ENCODE results near the gene DBN1.

DNA sequence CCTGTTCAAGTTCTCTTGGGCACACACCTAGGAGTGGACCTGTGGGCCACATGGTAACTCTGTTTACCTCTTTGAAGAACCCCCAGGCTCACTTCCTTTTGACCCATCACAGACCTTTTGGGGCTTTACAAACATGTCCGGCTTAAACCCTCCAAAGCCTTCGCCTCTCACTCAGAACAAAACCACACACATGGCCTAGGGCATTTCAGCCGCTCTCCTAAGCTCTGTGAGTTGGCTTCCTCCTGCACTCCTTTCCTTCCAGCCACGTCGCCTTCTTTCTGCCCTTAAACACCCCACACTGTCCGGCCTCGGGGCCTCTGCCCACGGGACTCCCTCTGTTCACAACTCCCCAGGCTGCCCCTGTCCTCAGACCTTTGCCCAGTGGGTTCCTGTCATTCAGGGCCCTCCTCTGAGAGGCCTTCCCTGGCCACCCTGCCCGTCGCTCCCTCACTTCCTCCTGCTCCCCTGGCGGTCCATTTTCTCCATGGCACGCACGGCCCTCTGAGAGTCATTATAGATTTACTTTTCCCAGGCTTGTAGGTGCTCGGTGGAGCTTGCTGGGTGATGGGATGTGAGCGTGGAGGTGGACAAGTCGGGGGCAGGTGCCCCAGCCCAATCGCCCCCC, 34.3 kb upstream of the DBN1 start:
- TF ChIP-seq, protein P1, sequence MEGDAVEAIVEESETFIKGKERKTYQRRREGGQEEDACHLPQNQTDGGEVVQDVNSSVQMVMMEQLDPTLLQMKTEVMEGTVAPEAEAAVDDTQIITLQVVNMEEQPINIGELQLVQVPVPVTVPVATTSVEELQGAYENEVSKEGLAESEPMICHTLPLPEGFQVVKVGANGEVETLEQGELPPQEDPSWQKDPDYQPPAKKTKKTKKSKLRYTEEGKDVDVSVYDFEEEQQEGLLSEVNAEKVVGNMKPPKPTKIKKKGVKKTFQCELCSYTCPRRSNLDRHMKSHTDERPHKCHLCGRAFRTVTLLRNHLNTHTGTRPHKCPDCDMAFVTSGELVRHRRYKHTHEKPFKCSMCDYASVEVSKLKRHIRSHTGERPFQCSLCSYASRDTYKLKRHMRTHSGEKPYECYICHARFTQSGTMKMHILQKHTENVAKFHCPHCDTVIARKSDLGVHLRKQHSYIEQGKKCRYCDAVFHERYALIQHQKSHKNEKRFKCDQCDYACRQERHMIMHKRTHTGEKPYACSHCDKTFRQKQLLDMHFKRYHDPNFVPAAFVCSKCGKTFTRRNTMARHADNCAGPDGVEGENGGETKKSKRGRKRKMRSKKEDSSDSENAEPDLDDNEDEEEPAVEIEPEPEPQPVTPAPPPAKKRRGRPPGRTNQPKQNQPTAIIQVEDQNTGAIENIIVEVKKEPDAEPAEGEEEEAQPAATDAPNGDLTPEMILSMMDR (conservative IDR thresholded peaks at IDR 0.05 in 1 of 2, IDR thresholded peaks at IDR 0.05 in 1 of 2; ENCODE audit: extremely low read depth in 1 of 2, insufficient read depth in 1 of 2, low read depth in 1 of 2, low read length in 2 of 2) = no peak
- TF ChIP-seq EZH2 (IDR thresholded peaks at IDR 0.05; ENCODE audit: borderline replicate concordance, low read length) = no peak
